HG02973 (cell line): ENCODE data around the gene ITFG1.

Source experiments
- ATAC-seq: cut with Tn5 transposase; IDR thresholded peaks from one replicate; pipeline ENCODE4 v1.9.1; 2021; ENCODE audit warnings: moderate library complexity; ENCODE audit not compliant: unreplicated experiment

ITFG1 gene

DNA sequence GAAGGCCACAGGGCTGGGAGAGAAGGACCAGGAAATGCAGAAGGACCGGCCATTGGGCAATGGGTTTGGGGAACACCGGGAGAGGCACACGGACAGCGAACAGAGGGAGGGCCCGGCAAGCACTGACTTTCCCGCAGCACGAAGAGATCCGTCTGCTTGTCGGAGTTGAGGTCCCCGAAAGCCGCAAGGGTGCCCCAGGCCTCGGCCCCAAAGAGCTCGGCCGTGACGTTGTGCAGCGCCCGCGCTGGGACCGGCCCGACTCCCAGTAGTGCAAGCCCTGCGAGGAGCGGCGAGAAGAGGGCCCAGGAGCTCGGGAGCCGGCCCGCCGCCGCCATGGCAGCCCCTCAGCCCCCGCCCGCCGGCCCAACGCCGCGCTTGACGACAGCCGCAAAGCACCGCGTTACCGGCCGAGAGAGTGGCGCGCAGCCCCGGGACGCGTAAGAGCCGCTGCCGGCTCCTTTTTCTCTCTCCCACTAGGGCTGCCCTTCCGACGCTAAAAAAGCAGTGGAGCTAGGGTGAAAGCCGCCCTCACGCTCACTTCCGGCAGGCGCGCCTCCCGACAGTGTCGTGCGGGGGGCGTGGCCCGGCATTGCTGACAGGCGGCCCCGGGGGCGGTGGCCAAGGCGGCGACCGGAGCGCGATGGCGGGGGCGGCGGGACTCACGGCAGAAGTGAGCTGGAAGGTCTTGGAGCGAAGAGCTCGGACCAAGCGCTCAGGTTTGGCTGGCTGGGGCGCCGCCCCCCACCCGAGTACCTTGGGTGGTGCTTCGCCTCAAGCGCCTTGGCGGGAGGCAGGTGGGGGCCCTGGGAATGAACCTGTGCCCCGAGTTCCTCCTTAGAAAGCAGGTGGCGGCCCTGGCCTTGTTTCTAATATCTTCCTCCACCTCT is at the start of gene ITFG1, which contains the start of gene PHKB:
Gene ITFG1 (minus strand): TSS at position 353 of the 887 bp plus-strand sequence. CDS start 18 bp downstream, at position 335.
Gene PHKB (plus strand): TSS at position 621 of the 887 bp plus-strand sequence. CDS start 20 bp downstream, at position 641.
- ATAC-seq, result peak; percentile 72

DNA sequence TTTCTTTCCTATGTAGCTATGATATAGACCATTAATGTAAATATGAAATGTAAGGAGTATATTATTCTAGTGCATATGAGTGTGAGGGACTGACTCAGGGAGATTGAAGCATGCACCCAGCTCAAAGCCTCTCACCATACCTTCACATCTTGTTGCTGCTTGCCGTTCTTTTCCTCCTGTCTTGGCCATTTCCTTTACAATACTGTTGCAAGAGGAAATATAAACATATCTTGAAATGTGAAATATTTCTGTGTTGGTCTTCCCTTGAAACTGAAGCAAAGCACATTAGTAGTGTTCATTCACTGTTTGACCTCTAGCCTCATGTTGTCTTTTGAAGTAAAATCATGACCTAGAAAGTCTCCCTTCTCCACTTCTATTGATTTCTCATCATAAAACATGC is 46.8 kb upstream of the ITFG1 start:
- no peak for ATAC-seq

DNA sequence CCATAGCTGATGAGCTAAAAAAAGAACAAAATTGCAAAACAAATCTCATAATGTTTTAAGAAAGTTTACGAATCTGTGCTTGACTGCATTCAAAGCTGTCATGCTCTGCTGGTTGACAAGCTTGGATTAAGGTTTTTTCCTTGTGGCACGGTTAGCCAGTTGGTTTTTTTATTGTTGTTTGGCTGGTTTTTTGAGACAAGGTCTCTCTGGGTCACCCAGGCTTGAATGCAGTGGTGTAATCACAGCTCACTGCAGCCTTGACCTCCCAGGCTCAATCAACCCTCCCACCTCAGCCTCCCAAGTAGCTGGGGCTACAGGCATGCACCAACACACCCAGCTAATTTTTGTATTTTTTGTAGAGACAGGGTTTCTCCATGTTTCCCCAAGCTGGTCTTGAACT is 45.9 kb upstream of the ITFG1 start:
- no peak for ATAC-seq

DNA sequence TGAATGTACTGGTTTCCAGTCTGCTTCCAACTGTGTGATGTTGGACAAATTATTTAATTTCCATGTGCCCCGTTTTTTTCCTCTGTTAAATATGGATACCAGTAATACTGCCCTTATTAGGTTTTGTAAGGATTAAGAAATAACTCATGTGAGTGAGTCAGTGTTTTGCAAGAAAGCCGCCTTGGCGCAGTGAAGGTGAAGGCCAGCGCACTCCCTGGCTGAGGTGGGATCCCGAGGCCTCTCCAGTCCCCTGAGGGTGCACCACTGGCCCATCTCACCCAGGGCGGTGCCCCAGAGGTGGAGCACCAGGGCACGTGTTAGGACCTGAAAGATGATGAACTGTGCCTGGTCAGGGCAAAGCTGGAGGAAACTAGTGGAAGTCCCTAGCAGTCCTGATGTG is 43.7 kb upstream of the ITFG1 start:
- ATAC-seq, result no peak

- no peak for ATAC-seq
Measured at GRCh38 chr16:47503936-47504335, 43.1 kb upstream of the ITFG1 start.

GRCh38 chr16:47499700-47500264 is 38.9 kb upstream of the ITFG1 start:
- ATAC-seq, result no peak

- ATAC-seq, result no peak
Measured at GRCh38 chr16:47499080-47499699, 38.3 kb upstream of the ITFG1 start.

GRCh38 chr16:47493381-47494337 is 32.8 kb upstream of the ITFG1 start:
- peak; percentile 42 for ATAC-seq

DNA sequence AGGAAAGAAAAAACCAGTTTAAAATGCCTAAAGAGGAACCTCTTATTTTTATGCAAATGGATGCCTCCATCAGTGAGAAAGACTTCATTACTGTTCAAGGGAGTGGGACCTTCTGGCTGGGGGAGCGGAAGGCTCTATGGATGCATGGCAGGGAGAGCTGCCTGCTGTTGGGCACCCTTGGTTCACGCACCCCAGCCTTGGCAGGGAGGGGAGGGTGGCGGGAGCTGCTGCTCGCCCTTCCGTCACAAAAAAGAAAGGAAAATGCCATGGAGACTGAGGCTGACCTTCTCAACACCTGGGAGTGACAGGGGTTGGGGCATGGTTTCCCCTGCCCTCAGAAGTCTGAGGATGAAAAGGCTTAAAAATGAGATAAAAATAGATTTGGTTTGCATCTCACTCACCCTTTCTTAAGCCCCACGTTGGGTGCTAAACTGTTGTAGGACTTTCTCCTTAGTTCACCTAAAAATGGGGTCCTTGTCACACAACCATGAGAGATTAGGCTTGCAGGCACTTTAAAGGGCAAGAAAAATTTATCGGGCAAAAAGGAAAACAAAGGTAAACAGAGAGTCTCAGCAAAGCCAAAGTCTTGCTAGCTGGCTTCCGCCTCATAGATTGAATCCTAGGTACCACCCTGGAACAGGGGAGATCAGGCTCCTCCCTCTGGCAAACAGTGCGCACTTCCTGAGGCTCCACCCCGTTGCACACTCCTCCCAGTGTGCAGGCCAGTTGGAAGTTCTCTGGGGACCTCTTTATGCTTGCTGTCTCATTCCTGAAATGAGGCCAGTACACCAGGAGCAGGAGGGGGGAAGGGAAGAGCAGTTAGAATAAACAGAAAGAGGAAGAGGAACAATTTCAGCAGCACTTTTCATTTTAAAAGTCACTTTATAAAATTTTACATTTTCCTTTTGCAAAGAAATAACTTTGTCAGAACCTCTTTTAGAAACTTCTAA is 31.8 kb upstream of the ITFG1 start:
- ATAC-seq, result peak; percentile 85

DNA sequence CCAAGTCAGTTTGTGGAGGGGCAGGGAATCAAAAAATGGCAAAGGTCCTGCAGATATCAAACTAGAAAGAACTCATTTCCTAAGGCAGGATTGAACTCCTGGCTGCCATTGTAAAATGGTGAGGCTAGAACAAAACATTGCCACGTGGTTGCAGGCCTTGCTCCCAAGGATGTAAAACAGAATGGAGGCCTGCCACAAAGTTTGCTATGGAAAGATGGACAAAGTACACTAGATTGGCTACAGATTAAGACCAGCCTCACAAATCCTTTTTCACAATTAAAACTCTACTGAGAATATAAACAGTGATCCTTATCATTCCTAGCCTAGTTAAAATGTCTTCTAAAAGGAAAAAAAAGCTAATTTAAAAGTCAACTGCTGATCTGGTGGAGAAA is 31.2 kb upstream of the ITFG1 start:
- no peak for ATAC-seq

GRCh38 chr16:47490471-47490870 is 29.6 kb upstream of the ITFG1 start:
- no peak for ATAC-seq

- ATAC-seq, result no peak
Measured at GRCh38 chr16:47488051-47488450, 27.2 kb upstream of the ITFG1 start.

DNA sequence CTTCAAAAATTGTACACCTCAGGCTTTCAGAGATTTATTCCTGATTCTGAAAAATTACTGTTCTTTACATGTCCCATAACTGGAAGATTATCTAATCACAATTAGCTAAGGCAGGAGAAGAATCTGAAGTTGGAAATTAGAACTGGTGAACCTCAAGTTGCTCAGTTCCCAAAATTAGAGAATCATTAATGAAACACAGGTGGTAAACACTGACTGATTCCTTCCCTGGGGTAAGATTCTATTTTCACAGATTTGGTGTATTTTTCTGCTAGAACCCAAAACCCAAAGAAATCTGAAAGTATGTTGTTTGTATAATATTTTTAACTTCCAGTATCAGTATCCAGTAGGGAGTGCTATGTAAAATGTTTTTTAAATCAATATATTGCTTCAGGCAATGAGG is 26.0 kb upstream of the ITFG1 start:
- ATAC-seq, result peak; percentile 44

DNA sequence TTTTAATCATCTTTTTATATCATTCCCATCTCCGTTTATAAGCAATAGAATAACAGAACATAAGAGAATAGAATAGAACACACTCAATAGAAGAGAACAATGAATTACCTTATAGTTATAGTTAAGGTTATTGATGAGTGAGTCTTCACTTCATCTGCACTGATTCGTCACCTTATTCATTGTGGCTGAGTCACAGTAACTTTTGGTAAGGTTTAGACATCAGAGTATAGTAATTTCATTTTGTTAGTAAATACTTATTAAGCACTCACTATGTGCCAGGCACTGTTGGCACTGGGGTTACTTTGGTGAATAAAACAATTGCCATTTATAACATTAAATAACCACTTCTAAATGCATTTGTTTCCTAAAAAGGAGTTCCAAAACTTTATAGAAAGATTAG is 22.8 kb upstream of the ITFG1 start:
- no peak for ATAC-seq

GRCh38 chr16:47481698-47482374 is 21.0 kb upstream of the ITFG1 start:
- no peak for ATAC-seq

DNA sequence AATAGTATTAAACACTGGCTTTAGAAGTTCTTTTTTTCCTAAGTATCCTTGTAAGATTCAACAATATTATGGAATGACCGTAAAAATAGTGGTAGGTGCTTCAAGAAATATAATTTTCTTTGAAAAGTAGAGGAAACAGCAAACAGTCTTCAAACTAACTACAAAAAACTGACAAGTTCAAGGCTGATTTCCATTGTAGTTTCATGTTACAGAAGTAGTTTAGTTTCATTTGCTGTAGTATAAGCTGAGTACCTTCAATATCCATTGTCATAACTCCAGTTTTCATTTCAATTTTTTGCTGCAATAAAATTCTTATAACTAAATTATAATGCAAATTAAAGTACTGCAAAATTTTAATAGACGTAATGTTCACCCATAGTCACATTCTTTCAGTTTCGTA is 19.5 kb upstream of the ITFG1 start:
- no peak for ATAC-seq

GRCh38 chr16:47477679-47478078 is 16.8 kb upstream of the ITFG1 start:
- no peak for ATAC-seq

DNA sequence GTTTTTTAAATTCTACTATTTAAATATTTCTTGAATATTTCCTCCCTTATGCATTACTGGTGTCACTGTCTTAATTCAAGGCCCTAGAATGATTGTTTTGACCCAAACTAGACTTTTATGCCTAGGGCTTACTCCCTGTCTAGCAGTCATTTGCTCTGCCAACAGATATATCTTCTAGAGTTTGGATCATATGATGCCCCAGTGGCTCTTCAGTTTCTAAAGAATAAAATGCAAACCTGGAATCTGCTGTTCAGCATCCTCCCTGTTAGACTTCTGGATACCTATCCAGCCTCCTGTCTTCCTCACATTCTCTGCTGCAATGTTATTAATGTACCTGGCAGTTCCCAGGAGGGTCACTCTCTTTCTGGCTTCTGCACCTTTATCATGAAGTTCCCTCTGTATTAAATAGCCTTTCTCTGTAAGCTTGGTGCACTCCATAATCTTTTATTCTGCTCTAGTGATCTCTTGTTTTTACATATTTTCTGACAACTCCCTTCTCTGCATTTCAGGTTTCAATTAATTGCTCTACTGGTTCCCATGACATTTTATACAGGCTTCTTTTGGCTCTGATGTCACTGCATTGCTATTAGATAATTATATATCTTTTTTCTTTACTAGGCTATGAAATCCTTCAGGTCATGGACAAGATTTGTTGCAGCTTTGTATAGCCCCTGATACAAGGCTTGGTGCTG is 15.9 kb upstream of the ITFG1 start:
- no peak for ATAC-seq

DNA sequence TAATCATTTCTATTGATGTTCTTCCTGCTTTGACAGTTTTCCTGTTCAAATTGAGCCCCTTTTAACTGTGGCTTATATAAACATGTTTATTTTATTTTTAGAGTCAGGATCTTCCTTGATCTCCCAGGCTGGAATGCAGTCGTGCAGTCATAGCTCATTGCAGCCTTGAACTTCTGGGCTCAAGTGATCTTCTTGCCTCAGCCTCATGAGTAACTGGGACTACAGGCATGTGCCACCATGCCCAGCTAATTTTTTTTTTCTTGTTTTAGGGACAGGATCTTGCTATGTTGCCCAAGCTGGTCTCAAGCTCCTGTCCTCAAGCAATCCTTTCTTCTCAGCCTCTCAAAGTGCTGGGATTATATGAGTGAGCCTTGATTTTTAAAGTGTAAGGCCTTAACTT is 14.9 kb upstream of the ITFG1 start:
- no peak for ATAC-seq
